Raji (cell line): Measurements from ENCODE around the gene CHIC2.

Experiments
- POLR2A ChIP-seq: IDR thresholded peaks from 2 replicates; pipeline ENCODE4 v1.6.1; 2011; ENCODE audit warnings: low read depth, low read length, control low read depth; ENCODE audit not compliant: insufficient read depth

CHIC2 gene

DNA sequence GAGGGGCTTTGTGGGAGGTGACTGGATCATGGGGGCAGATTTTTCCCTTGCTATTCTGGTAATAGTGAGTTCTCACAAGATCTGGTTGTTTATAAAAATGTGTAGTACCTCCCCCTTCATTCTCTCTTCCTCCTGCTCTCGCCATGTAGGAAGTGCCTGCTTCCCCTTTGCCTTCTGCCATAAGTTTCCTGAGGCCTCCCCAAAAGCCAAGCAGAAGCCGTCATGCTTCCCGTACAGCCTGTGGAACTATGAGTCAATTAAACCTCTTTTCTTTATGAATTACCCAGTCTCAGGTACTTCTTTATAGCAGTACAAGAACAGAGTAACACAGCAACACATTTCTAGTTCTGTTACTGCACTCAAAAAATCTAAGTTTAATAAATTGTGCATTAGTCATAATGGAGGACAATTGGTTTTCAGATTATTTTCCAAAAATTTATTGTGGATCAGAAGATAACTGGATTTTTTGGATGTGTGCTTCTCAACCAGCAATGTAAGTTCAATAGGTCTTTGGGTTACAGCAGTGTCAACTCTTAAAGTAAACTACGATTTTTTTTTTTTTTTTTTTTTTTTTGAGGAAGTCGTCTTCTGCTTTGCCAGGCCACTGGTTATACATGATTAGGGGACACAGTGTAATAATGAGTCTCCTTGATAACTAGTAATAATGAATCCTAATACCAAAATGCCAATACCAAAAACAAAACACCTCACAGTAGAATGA is 69.9 kb downstream of the CHIC2 start:
- no peak for TF ChIP-seq POLR2A

DNA sequence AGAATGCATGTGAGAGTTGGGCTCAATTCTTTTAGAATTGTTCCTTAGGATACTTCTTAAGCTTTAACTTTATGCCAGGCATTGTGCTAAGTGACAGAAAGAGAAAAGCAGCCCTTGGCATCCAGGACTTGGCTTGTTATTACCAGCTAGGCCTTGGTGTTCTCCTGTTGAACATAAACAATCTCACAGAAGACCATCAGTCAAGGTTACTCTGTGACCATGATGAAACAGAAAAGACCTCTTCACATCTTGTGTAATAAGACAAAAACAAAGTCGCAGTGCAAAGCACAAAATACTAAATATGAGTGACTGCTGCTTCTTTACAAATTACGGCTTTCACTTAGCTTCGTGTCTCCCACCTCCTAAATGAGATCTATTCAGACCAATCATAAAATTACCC is 71.6 kb downstream of the CHIC2 start:
- TF ChIP-seq POLR2A = no peak

DNA sequence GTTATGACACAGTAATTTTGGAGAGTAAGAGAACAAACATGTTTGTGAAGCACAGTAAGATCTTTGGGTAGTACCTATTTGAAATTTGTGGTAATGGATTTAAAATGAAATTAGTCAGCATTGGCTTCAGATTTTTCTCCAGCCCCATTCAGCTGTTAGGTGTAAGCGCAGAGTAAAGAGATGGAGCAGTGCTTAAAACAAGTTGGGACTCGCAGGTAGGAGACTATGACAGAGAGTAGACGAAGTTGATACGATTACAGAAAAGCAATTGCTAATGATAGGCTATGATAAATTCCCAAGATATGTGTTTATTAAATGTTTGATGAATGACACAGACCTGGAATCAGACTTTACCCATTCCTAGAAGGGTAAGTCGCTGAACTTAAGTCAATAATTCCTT is 72.6 kb downstream of the CHIC2 start:
- TF ChIP-seq POLR2A = no peak

DNA sequence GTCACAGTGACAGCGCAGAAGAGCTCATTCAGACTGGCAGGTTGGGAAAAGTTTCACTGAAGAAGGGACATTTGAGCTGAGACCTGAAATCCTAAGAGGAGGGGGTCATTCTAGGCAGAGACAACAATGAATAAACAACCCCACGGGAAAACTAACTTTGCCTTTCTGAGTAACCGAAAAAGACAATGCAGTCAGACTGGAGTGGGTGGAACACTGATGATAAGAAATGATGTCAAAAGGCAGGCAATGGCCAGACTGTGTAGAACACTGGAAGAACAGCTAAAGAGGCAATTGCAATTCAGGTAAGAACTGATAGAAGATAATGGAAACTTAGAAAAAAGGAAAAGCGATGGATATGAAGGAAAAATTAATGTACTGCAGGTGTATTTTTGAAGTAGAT is 73.8 kb downstream of the CHIC2 start:
- TF ChIP-seq POLR2A = no peak

DNA sequence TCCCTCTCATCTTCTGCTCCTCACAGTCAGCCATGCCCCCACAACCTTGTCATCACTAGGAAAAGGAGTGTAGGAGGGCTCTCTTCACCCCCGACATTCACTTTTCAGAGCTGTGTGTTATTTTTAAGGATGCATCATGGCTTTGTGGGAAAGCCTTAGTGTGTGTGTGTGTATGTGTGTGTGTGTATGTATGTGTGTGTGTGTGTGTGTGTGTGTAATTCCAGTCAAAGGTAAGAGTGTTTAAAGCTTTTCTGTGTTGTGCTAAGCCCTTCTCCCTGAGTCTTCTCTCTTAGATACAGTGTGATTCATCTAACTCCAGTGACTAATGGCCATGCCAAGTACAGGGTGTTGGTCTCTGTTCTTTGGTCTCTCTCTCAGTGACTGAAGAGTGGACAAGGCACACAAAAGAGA is 76.6 kb downstream of the CHIC2 start:
- TF ChIP-seq POLR2A = no peak

DNA sequence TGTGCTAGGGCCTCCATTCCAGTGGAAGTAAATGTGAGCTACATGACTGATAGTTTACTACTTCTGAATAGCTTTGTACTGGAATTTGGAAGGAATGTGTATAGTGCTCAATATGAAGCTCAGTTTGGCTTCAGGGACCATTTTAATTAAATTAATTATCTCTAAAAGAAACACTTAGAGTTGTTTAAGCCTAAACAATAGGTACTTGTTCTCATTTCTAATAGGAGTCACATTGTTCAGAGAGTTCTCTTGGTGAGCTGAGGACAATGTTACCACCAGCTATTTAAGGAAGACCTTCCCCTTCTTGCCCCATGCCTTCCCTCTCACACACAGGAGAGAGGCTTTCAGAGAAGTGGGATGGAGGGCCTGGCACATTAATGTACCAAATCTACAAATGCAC is 78.3 kb downstream of the CHIC2 start:
- TF ChIP-seq POLR2A = no peak

DNA sequence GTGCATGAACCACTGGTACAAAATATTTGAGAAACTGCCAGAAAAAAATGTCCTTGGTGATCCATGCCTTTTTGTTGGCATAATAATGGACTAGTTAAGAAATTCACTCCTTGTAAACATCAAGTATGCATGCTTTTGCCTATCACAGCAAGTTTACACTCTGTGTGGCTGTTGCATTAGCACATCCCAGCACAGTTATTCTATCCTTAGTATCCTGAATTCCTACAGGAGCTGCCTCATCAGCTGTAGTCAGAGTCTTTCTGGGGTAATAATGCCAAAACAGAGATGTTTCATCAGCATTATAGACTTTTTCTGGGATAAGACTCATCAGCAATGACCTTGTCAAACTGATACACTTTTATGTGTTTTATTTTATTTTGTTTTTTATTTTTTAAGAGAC is 82.8 kb downstream of the CHIC2 start:
- no peak for TF ChIP-seq POLR2A

DNA sequence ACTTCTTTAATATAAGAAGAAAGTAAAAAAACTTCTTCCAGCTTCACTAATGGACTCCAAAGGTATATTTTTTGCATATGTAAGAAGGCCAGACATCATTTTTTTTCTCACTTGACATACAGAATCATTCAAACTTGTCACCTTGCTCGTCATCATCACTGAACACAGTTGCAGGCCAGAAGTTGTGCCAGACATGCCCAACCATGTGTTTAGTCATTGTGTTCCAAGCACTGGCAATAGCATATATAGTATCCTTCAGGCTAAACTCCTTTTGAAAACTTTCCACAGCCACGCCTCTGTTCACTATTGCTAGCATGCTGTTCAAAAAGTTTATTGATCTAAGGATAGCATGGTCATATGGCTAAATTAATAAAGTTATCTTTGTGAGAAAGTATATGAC is 83.3 kb downstream of the CHIC2 start:
- no peak for TF ChIP-seq POLR2A

DNA sequence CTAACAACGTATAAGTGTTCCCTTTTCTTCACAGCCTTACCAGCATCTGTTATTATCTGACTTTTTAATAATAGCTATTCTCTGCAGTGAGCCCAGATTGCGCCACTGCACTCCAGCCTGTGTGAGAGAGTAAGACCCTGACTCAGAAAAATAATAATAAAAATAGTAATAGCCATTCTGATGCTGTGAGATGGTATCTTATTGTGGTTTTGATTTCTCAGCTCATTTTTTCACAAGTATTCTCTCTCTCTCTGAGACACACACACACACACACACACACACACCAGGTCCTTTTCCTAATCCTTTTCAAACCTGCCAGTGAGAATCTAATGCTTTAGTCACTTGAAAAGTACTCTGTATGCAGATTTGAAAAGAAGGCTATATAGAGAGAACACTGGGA is 89.8 kb downstream of the CHIC2 start:
- TF ChIP-seq POLR2A = no peak

DNA sequence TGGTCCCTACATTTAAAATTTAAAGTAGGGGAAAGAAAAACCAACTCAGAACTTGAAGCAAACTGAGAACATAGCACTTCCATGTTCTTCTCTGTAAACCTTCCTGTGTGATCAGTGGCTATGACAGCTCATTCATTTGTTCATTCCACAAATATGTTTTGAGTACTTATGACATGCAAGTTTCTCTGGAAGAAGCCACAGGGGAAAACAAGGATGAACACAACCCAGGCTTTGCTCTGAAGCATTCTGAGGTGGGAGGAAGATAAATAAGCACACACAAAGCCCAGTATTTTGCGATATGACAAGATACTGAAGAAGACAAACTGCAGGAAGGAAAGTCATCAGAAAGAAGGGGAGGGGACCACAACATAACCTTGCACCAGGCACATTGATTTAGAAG is 96.4 kb downstream of the CHIC2 start:
- no peak for TF ChIP-seq POLR2A

DNA sequence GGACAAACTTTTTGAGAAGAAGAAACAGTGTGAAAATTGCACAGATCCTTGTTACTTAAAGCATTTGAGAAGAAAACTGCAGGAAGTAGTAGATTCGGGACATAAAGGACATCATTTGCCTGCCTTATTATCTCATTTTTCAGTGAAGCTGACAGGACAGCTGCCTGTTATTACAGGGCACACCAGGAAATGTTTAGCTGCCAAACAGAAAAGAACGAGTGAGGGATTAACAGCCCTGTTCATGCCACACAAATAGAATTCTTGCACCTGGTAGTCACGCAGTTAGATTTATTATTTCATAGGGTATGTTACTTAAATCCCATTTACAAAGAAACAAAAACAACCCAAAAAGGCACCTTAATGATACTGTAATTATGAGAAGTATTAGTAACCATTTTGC is 100.6 kb downstream of the CHIC2 start:
- TF ChIP-seq POLR2A = no peak

DNA sequence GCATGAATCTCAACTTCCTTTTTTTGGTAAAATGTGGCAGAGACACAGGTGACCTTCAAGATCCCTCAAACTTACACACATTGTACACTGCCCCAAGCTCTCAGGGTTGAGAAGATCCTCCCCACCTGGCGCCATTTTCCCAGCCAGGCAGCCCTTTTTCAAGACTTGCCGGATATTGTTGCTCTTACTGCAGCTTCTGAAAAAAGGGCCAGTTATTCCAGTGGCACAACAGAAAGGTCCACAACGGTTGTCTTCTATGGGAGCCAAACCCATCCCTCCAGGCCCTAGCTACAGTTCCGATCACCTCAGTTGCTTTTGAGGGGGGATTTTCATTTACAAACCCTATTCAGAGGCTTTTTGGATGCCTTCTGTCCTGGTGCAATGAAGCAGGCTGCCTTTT is 101.1 kb downstream of the CHIC2 start:
- no peak for TF ChIP-seq POLR2A

DNA sequence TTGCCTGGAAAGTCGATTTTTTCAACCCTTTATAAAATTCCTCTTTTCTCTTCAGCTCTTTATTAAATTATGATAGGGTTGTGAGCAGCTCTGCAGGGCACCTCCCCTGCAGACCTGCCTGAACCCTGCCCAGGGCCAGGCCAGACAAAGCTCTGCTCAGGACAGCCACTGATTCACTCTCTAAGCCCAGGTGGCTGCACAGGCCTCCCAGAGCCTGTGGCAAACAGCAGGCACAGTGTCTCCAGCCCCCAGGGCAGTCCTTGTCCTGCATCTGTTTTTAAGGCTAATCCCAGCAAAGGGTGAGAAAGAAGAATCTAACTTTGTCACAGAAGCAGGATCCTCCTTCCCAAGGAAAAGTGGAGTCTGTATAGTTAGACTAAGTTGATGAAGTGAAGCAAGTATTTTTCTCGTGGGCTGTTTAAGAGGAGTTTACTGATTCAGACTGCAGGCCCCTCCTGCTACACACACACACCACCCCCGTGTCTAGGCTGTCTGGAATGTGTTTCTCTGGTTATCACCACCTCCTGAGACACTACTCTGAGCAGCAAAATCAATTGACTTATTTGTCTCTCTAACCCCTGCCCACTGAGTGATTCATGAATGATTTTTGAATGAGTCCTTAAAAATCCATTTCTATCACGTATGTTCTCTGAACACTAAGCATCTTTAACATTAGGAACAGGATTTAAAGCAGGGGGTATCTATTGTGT is 101.7 kb downstream of the CHIC2 start:
- no peak for TF ChIP-seq POLR2A

DNA sequence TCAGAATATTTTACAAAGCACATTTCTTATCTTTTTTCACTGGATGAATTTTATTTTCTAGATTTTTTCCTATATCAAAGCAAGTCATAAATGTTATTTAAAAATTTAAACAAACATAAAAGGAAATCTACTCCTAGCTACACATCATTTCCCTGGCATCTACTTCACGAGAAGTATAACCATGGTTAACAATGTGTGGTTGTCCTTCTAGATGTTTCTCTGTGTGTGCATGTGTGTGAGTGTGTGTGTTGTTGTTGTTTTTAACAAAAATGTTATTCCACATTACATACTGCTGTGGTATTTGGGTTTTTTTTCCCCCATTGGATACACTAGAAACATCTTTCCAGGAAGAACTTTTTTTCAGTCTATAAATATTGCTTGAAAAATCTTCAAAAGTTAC is 103.1 kb downstream of the CHIC2 start:
- TF ChIP-seq POLR2A = no peak

DNA sequence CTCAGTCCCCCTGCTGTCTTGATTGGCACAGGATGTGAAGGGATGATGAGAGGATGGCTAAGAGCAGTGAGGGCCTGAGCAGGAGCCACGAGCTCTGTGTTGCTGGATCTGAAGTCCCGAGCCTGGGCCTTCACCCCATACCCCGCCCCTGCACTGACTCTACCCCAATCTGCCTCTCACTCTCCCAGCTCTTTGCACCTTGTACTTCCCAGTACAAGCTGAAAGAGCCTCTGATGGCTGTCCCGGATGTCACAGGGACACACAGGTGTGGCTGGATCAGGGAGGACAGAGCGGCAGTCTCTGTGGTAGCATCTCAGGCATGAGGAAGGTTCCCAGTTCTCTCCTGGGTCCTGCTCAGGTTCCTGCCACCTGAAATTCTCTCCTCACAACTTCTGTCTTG is 103.6 kb downstream of the CHIC2 start:
- TF ChIP-seq POLR2A = no peak
